H9 (cell line): Measurements from ENCODE around the gene PNMA1. TPM values are rescaled to one million over a fixed set of nuclear protein-coding genes. Genes with fewer than 3 reads are reported as not detected.

Experiments used
- DNase-seq: peaks from one replicate; pipeline ENCODE4 v3.0.0-alpha.2; 2017
- H2AFZ ChIP-seq: one replicate; pipeline ENCODE4 v1.6.1; 2013; ENCODE audit warnings: mild to moderate bottlenecking, low read length, control low read depth, moderate library complexity
- H2AK5ac ChIP-seq: 2 replicates; pipeline ENCODE4 v1.6.1; 2013; ENCODE audit warnings: low read length, control low read depth, mixed read lengths; ENCODE audit not compliant: insufficient read length
- H2BK120ac ChIP-seq: one replicate; pipeline ENCODE4 v1.6.1; 2013; ENCODE audit warnings: low read depth, mild to moderate bottlenecking, low read length, control low read depth, inconsistent platforms; ENCODE audit not compliant: poor library complexity, severe bottlenecking
- H2BK12ac ChIP-seq: 2 replicates; pipeline ENCODE4 v1.6.1; 2013; ENCODE audit warnings: low read length, control low read depth, mixed read lengths, low read depth; ENCODE audit not compliant: insufficient read length
- H2BK15ac ChIP-seq: 2 replicates; pipeline ENCODE4 v1.6.1; 2013; ENCODE audit warnings: low read depth, low read length, control low read depth
- H2BK20ac ChIP-seq: one replicate; pipeline ENCODE4 v1.6.1; 2013; ENCODE audit warnings: low read depth, mild to moderate bottlenecking, low read length, control low read depth, inconsistent platforms; ENCODE audit not compliant: poor library complexity, severe bottlenecking
- H2BK5ac ChIP-seq: 2 replicates; pipeline ENCODE4 v1.6.1; 2013; ENCODE audit warnings: low read length, control low read depth, mixed read lengths; ENCODE audit not compliant: insufficient read length
- H3K14ac ChIP-seq: 2 replicates; pipeline ENCODE4 v1.6.1; 2013; ENCODE audit warnings: low read length, control low read depth; ENCODE audit not compliant: insufficient read depth
- H3K18ac ChIP-seq: 2 replicates; pipeline ENCODE4 v1.6.1; 2013; ENCODE audit warnings: low read depth, mild to moderate bottlenecking, mixed read lengths, low read length, control low read depth; ENCODE audit not compliant: insufficient read length
- H3K23ac ChIP-seq: 2 replicates; pipeline ENCODE4 v1.6.1; 2013; ENCODE audit warnings: low read length, control low read depth, mixed read lengths, low read depth; ENCODE audit not compliant: insufficient read length
- H3K23me2 ChIP-seq: 2 replicates; pipeline ENCODE4 v1.6.1; 2013; ENCODE audit warnings: low read depth, mild to moderate bottlenecking, mixed read lengths, low read length, control low read depth; ENCODE audit not compliant: insufficient read length, poor library complexity, severe bottlenecking
- H3K27ac ChIP-seq: 2 replicates; pipeline ENCODE4 v1.5.1; 2013; ENCODE audit warnings: low read length, control low read depth, mixed read lengths, low read depth; ENCODE audit not compliant: insufficient read length
- H3K27me3 ChIP-seq: 2 replicates; pipeline ENCODE4 v1.6.1; 2013; ENCODE audit warnings: low read length, control low read depth, inconsistent platforms; ENCODE audit not compliant: insufficient read depth
- H3K4ac ChIP-seq: 2 replicates; pipeline ENCODE4 v1.6.1; 2013; ENCODE audit warnings: low read depth, mild to moderate bottlenecking, control low read depth, inconsistent platforms, low read length, moderate library complexity
- H3K4me1 ChIP-seq: 2 replicates; pipeline ENCODE4 v1.6.1; 2013; ENCODE audit warnings: low read length, control low read depth, inconsistent platforms; ENCODE audit not compliant: insufficient read depth
- H3K4me2 ChIP-seq: 2 replicates; pipeline ENCODE4 v1.6.1; 2013; ENCODE audit warnings: low read length, control low read depth, mixed read lengths; ENCODE audit not compliant: insufficient read length, insufficient read depth
- H3K56ac ChIP-seq: 2 replicates; pipeline ENCODE4 v1.6.1; 2013; ENCODE audit warnings: low read depth, mild to moderate bottlenecking, mixed read lengths, low read length, control low read depth; ENCODE audit not compliant: insufficient read length
- H3K79me1 ChIP-seq: 2 replicates; pipeline ENCODE4 v1.6.1; 2013; ENCODE audit warnings: low read depth, mild to moderate bottlenecking, moderate library complexity, low read length, control low read depth, inconsistent platforms; ENCODE audit not compliant: insufficient read depth, poor library complexity, severe bottlenecking
- H3K79me2 ChIP-seq: 2 replicates; pipeline ENCODE4 v1.6.1; 2013; ENCODE audit warnings: low read length, control low read depth, inconsistent platforms; ENCODE audit not compliant: insufficient read depth
- H3K9ac ChIP-seq: 2 replicates; pipeline ENCODE4 v1.6.1; 2013; ENCODE audit warnings: low read length, control low read depth, mixed read lengths; ENCODE audit not compliant: insufficient read length; ENCODE audit errors: extremely low read depth
- H3K9me3 ChIP-seq: one replicate; pipeline ENCODE4 v1.6.1; 2013; ENCODE audit warnings: low read depth, low read length, inconsistent platforms; ENCODE audit not compliant: control insufficient read depth
- H3T11ph ChIP-seq: one replicate; pipeline ENCODE4 v1.6.1; 2013; ENCODE audit warnings: mild to moderate bottlenecking, low read length, control low read depth, inconsistent platforms
- H4K20me1 ChIP-seq: one replicate; pipeline ENCODE4 v1.6.1; 2013; ENCODE audit not compliant: control insufficient read depth, insufficient read length, insufficient read depth
- H4K5ac ChIP-seq: 2 replicates; pipeline ENCODE4 v1.6.1; 2013; ENCODE audit warnings: low read depth, mild to moderate bottlenecking, mixed read lengths, low read length, control low read depth; ENCODE audit not compliant: insufficient read length
- H4K8ac ChIP-seq: replicated peaks from 2 replicates; pipeline ENCODE4 v1.6.1; 2013; ENCODE audit warnings: low read length, control low read depth, mixed read lengths, low read depth; ENCODE audit not compliant: insufficient read length
- H4K91ac ChIP-seq: 2 replicates; pipeline ENCODE4 v1.6.1; 2013; ENCODE audit warnings: low read depth, mild to moderate bottlenecking, moderate library complexity, mixed read lengths, low read length, control low read depth; ENCODE audit not compliant: insufficient read length
- H3K27ac Mint-ChIP-seq, 3 experiments: 2 replicates in 2 of 3; 3 replicates in 1 of 3; pipeline ENCODE4 v1.8.0; 2020 to 2021; ENCODE audit warnings: mixed read lengths in 3 of 3, mild to moderate bottlenecking in 1 of 3, moderate library complexity in 1 of 3
- H3K27me3 Mint-ChIP-seq: 2 replicates; pipeline ENCODE4 v1.8.0; 2021; ENCODE audit warnings: low read depth, mild to moderate bottlenecking, moderate library complexity, mixed read lengths
- H3K36me3 Mint-ChIP-seq, 3 experiments: 2 replicates in 2 of 3; 3 replicates in 1 of 3; pipeline ENCODE4 v1.8.0; 2020 to 2021; ENCODE audit warnings: low read depth in 3 of 3, mixed read lengths in 3 of 3; ENCODE audit not compliant: insufficient read depth in 1 of 3
- H3K4me1 Mint-ChIP-seq, 2 experiments: 2 replicates each; pipeline ENCODE4 v1.8.0; 2020; ENCODE audit warnings: mixed read lengths in 2 of 2
- H3K4me3 Mint-ChIP-seq, 2 experiments: 2 replicates in 1 of 2; 3 replicates in 1 of 2; pipeline ENCODE4 v1.8.0; 2020 to 2021; ENCODE audit warnings: mild to moderate bottlenecking in 2 of 2, mixed read lengths in 2 of 2, moderate library complexity in 1 of 2
- H3K9me3 Mint-ChIP-seq, 2 experiments: 2 replicates in 1 of 2; 3 replicates in 1 of 2; pipeline ENCODE4 v1.8.0; 2020; ENCODE audit warnings: mild to moderate bottlenecking in 2 of 2, mixed read lengths in 2 of 2, moderate library complexity in 1 of 2
- CTCF ChIP-seq: fragments of 200-600 bp; sonication (generic); conservative IDR thresholded peaks from 3 replicates; pipeline ENCODE4 v1.8.0; 2021; ENCODE audit warnings: antibody characterized with exemption, mild to moderate bottlenecking
- WGBS: extraction: QIAGEN DNeasy Blood & Tissue Kit; methylation state at CpG from one replicate; pipeline ENCODE4 v1.1.7; 2013; ENCODE audit warnings: missing lambda C conversion rate, low lambda C conversion rate, mixed read lengths; ENCODE audit not compliant: insufficient read length; ENCODE audit errors: extremely low coverage; 5-methylcytosine and 5-hydroxymethylcytosine counted together
- total RNA-seq: library from RNA; stranded (reverse); gene quantifications from 2 replicates; pipeline ENCODE4 v1.2.1, GENCODE V29; 2021

PNMA1 gene
- total RNA-seq, 1 experiment from 2014 or later = 56.1 TPM

GRCh38 chr14:73741876-73742519, 27.8 kb upstream of the PNMA1 start:
- H3K4me2 ChIP-seq = peak overlapping the region; percentile 4
- peak; percentile 38 for DNase-seq
- peak overlapping the region; percentile 34 to 68 for H3K4me3 Mint-ChIP-seq
- no peak overlapping the region for H3K4ac ChIP-seq
- H2AK5ac ChIP-seq = no peak overlapping the region
- no peaks in the 10 kb centered on the region for H3K27me3 ChIP-seq
- H3K14ac ChIP-seq = peak overlapping the region; percentile 46; the same call in 1 of the 2 replicates
- no peak overlapping the region for H2BK20ac ChIP-seq
- no peak overlapping the region for H3K23ac ChIP-seq
- H2BK12ac ChIP-seq = no peak overlapping the region
- no peak overlapping the region for H3K56ac ChIP-seq
- H2BK5ac ChIP-seq = no peak overlapping the region
- H3K79me2 ChIP-seq = peaks cover 2% of the 10 kb centered on the region; the same call in 1 of the 2 replicates
- H3K9me3 ChIP-seq = no peaks in the 10 kb centered on the region
- H3K27me3 Mint-ChIP-seq = peaks cover 2% of the 10 kb centered on the region; the same call in 1 of the 2 replicates
- H3K79me1 ChIP-seq = no peaks in the 10 kb centered on the region
- peak overlapping the region; percentile 8 for H3K18ac ChIP-seq
- H3K27ac ChIP-seq = no peak overlapping the region
- H4K8ac ChIP-seq = no peak overlapping the region
- no peak overlapping the region for H4K5ac ChIP-seq
- H3K27ac Mint-ChIP-seq = peak overlapping the region; percentile 91 to 97 (median 93); a peak in 5 of 7 replicates
- H2BK120ac ChIP-seq = no peak overlapping the region
- no peak overlapping the region for H3K9ac ChIP-seq
- H3K4me1 ChIP-seq = peaks cover 1% of the 10 kb centered on the region; the same call in 1 of the 2 replicates
- no peak overlapping the region for H3T11ph ChIP-seq
- no peaks in the 10 kb centered on the region for H4K20me1 ChIP-seq
- H3K23me2 ChIP-seq = no peaks in the 10 kb centered on the region
- no peak for TF ChIP-seq CTCF
- peaks cover 2 to 4% (median 3%) of the 10 kb centered on the region in 3 experiments; a peak in 4 of 7 replicates for H3K36me3 Mint-ChIP-seq
- no CpG with 5 or more reads among the region's 17 CpGs for WGBS
- H4K91ac ChIP-seq = no peak overlapping the region
- no peaks in the 10 kb centered on the region; a peak in 1 of 5 replicates for H3K9me3 Mint-ChIP-seq
- no peak overlapping the region for H2BK15ac ChIP-seq
- no peak overlapping the region for H2AFZ ChIP-seq
- peaks cover 48 to 54% of the 10 kb centered on the region in 2 experiments for H3K4me1 Mint-ChIP-seq
